Spleen (tissue), 7 donors: ENCODE results near the gene APOE.

Experiments used
- CTCF ChIP-seq, 11 experiments: fragments of 200-600 bp in 7 of 11; fragments of 450-650 bp in 4 of 11; sonication (generic) in 4 of 11; IDR thresholded peaks in 8 of 11; conservative IDR thresholded peaks in 3 of 11; 1 replicate in 7 of 11; 2 replicates in 4 of 11; pipeline versions ENCODE4 v1.4.0 to v1.8.0; 2016 to 2021; ENCODE audit warnings: antibody characterized with exemption in 11 of 11, inconsistent platforms in 4 of 11, mild to moderate bottlenecking in 1 of 11
- POLR2A ChIP-seq, 3 donors: fragments of 450-650 bp; IDR thresholded peaks; one replicate each; pipeline ENCODE4 v1.5.1; 2017; ENCODE audit warnings: antibody characterized with exemption in 3 of 3, mild to moderate bottlenecking in 1 of 3
- donor health status: DM: no; HTN: no; CAD: no; lungs with moderate emphysema.
- donor health status: DM: no; HTN: no; CAD: no.
- donor health status: DM: no; HTN: no; CAD: no.

GRCh38 chr19:44905437-44906160 lies at the start of gene APOE:
- TF ChIP-seq CTCF (IDR thresholded peaks at IDR 0.05 in 8 of 11, conservative IDR thresholded peaks at IDR 0.05 in 3 of 11) = no peak
- peak in 1 of 3 donors; percentile 15 for TF ChIP-seq POLR2A (IDR thresholded peaks at IDR 0.05)
